Measurements from ENCODE around the gene CARMIL1.

- TF ChIP-seq JUND (IDR thresholded peaks at IDR 0.05), result no peak
- TF ChIP-seq NRF1 (IDR thresholded peaks at IDR 0.05; ENCODE audit: low read depth, low read length), result no peak
- no peak for TF ChIP-seq CTCF (IDR thresholded peaks at IDR 0.05)
- TF ChIP-seq FOXJ3 (CRISPR knock-in tag; IDR thresholded peaks at IDR 0.05), result no peak
These were observed 162.6 kb downstream of the CARMIL1 start for GRCh38 chr6:25441663-25442270.
